Endothelial cell of umbilical vein (primary cell): ENCODE results near the gene SPTBN4. TPM values are rescaled to one million over a fixed set of nuclear protein-coding genes. Genes with fewer than 3 reads are reported as not detected.

Experiments used
- BruUV-seq: library from RNA; stranded (reverse); fragments of 400-500 nt; replicated peaks from 2 replicates; lab custom pipeline; 2021; lab: Mats Ljungman, UMichigan
- CTCF ChIA-PET: fragments of 300-600, 350-600 bp; sonication (Branson Sonifier 250); formaldehyde crosslinking; loops from one replicate; lab custom pipeline; 2021; ENCODE audit warnings: antibody characterized with exemption, inconsistent platforms; lab: Charles Lee
- POLR2A ChIA-PET: fragments of 300-600, 350-600 bp; sonication (Branson Sonifier 250); formaldehyde crosslinking; loops from one replicate; lab custom pipeline; 2021; ENCODE audit warnings: antibody characterized with exemption, inconsistent platforms; lab: Charles Lee
- DNase-seq: peaks from one replicate; pipeline ENCODE4 v3.0.0-alpha.2; 2011; ENCODE audit warnings: low read depth, low spot score
- FAIRE-seq: peaks from 2 replicates; lab custom pipeline; 2011; peaks lifted over from hg19 to GRCh38; lab: Jason Lieb, UNC
- H2AFZ ChIP-seq: 2 replicates; pipeline ENCODE4 v1.6.0; 2012; ENCODE audit warnings: low read depth, low read length, control low read depth, inconsistent platforms
- H3K27ac ChIP-seq: 2 replicates; pipeline ENCODE4 v1.5.1; 2011; ENCODE audit warnings: low read depth, mild to moderate bottlenecking, control low read depth, low read length, moderate library complexity; ENCODE audit not compliant: insufficient read depth
- H3K27me3 ChIP-seq, 2 experiments: 2 replicates each; pipeline versions ENCODE4 v1.6.0 to v1.6.1; 2011; ENCODE audit warnings: low read length in 2 of 2, mixed read lengths in 1 of 2; ENCODE audit not compliant: control insufficient read depth in 2 of 2, insufficient read depth in 2 of 2
- H3K36me3 ChIP-seq, 2 experiments: 2 replicates in 1 of 2; 3 replicates in 1 of 2; pipeline ENCODE4 v1.5.1; 2011; ENCODE audit warnings: low read length in 2 of 2, mild to moderate bottlenecking in 1 of 2, moderate library complexity in 1 of 2; ENCODE audit not compliant: control insufficient read depth in 2 of 2, insufficient read depth in 2 of 2; ENCODE audit errors: extremely low read depth in 1 of 2
- H3K4me1 ChIP-seq: 3 replicates; pipeline ENCODE4 v1.5.1; 2011; ENCODE audit warnings: mild to moderate bottlenecking, low read length; ENCODE audit not compliant: control insufficient read depth, insufficient read depth; ENCODE audit errors: extremely low read depth
- H3K4me2 ChIP-seq: 2 replicates; pipeline ENCODE4 v1.6.1; 2011; ENCODE audit warnings: low read length, control low read depth, mixed read lengths; ENCODE audit not compliant: insufficient read depth
- H3K4me3 ChIP-seq, 3 experiments: fragments of 200-600 bp in 1 of 3; sonication (generic), shearing (Covaris generic) in 1 of 3; replicated peaks in 1 of 3; 2 replicates each; pipeline ENCODE4 v1.5.1; 2011 to 2016; ENCODE audit warnings: control low read depth in 3 of 3, low read length in 3 of 3, mild to moderate bottlenecking in 2 of 3, inconsistent platforms in 1 of 3, low read depth in 1 of 3, moderate library complexity in 1 of 3; ENCODE audit not compliant: insufficient read depth in 1 of 3
- H3K79me2 ChIP-seq: 2 replicates; pipeline ENCODE4 v1.6.0; 2012; ENCODE audit warnings: low read length, inconsistent platforms; ENCODE audit not compliant: control insufficient read depth, insufficient read depth
- H3K9ac ChIP-seq: replicated peaks from 2 replicates; pipeline ENCODE3; 2011; ENCODE audit warnings: low read length, control low read depth; ENCODE audit not compliant: insufficient read depth; ENCODE audit errors: extremely low read depth
- H3K9me1 ChIP-seq: replicated peaks from 3 replicates; pipeline ENCODE4 v1.6.0; 2011; ENCODE audit warnings: mild to moderate bottlenecking, low read length; ENCODE audit not compliant: control insufficient read depth, insufficient read depth; ENCODE audit errors: extremely low read depth
- H3K9me3 ChIP-seq: replicated peaks from 2 replicates; pipeline ENCODE4 v1.5.1; 2012; ENCODE audit warnings: low read length, inconsistent platforms; ENCODE audit not compliant: control insufficient read depth, insufficient read depth
- H4K20me1 ChIP-seq: replicated peaks from 2 replicates; pipeline ENCODE3; 2011; ENCODE audit warnings: mild to moderate bottlenecking, low read length; ENCODE audit not compliant: control insufficient read depth, insufficient read depth; ENCODE audit errors: extremely low read depth
- EZH2 ChIP-seq: IDR thresholded peaks from 2 replicates; pipeline ENCODE4 v1.6.1; 2012; ENCODE audit warnings: borderline replicate concordance, low read depth, mild to moderate bottlenecking, moderate library complexity, low read length, inconsistent platforms; ENCODE audit not compliant: severe bottlenecking
- JUN ChIP-seq: IDR thresholded peaks from 2 replicates; pipeline ENCODE4 v1.6.1; 2011; ENCODE audit warnings: borderline replicate concordance, low read depth; ENCODE audit not compliant: insufficient read length, insufficient read depth
- MAX ChIP-seq: IDR thresholded peaks from 2 replicates; pipeline ENCODE4 v1.6.1; 2011; ENCODE audit not compliant: insufficient read depth, insufficient read length
- POLR2AphosphoS5 ChIP-seq: IDR thresholded peaks from 2 replicates; pipeline ENCODE4 v1.6.1; 2012; ENCODE audit warnings: low read depth, mild to moderate bottlenecking, control low read depth, low read length, moderate library complexity; ENCODE audit not compliant: insufficient read depth
- dilution Hi-C: fragments of 300-500 bp; cut with MboI; formaldehyde crosslinking; loops from one replicate; pipeline ENCODE4 v1.15.0; 2019; ENCODE audit warnings: low sequenced_read_pairs; ENCODE audit not compliant: extremely low pct_ligation_motif_present
- intact Hi-C: fragments of 100-400 bp; cut with micrococcal nuclease; formaldehyde crosslinking; loops from one replicate; pipeline ENCODE4 v1.10.0; 2022
- polyA plus RNA-seq, 4 experiments: library from polyadenylated mRNA; depleted of rRNA in 3 of 4; stranded (reverse) in 3 of 4; unstranded in 1 of 4; fragments of >200 nt; gene quantifications; 2 replicates each; pipeline versions ENCODE4 v1.2.1 to v1.2.3, GENCODE V29; 2011 to 2012; ENCODE audit warnings: missing spikeins in 1 of 4
- total RNA-seq: library from RNA; stranded (reverse); gene quantifications from 2 replicates; pipeline ENCODE4 v1.2.3, GENCODE V29; 2021

Gene SPTBN4
- total and polyA plus RNA-seq, 2 donors (not counting 3 experiments of a cell fraction or from before 2014, with no cell fraction given), result 0.33 TPM; not detected in 1

- peak overlapping the region; percentile 60 for H3K4me2 ChIP-seq
- no TSS peak for BruUV-seq
- H3K27ac ChIP-seq, result no peak overlapping the region
- no peaks in the 10 kb centered on the region for H3K9me3 ChIP-seq
- TF ChIP-seq EZH2 (no peak), MAX (no peak), JUN (no peak), POLR2AphosphoS5 (no peak)
- H3K4me3 ChIP-seq, result no peak overlapping the region
- H3K79me2 ChIP-seq, result no peaks in the 10 kb centered on the region
- dilution Hi-C loops, result no loop called here
- CTCF ChIA-PET, result interaction anchor here (0.9 to 11.0 kb wide), 7 partner anchors 10 to 140 kb away, joined by 3 to 126 read pairs (median 20); partner anchors contain the start of gene BLVRB
- H4K20me1 ChIP-seq, result no peaks in the 10 kb centered on the region
- FAIRE-seq (peak; percentile 64), DNase-seq (no peak)
- no peaks in the 10 kb centered on the region for H3K36me3 ChIP-seq
- H3K9ac ChIP-seq, result no peak overlapping the region
- H2AFZ ChIP-seq, result peak overlapping the region; percentile 83
- H3K27me3 ChIP-seq, result peaks cover 4 to 6% of the 10 kb centered on the region in 2 experiments
- POLR2A ChIA-PET, result interaction anchor here (1.0 kb wide), 1 partner anchor 179 kb away, joined by 3 read pairs; the partner anchor contains the start of gene SERTAD1
- intact Hi-C loops, result loop anchor here (1.0 kb wide), 1 partner anchor 30 kb away; no protein-coding TSS in a partner anchor
- H3K4me1 ChIP-seq, result peaks cover 48% of the 10 kb centered on the region
- H3K9me1 ChIP-seq, result no peaks in the 10 kb centered on the region
Observed at GRCh38 chr19:40604647-40605215, 137.9 kb downstream of the SPTBN4 start.
